HEK293T (cell line): Measurements from ENCODE around the gene SUCLG2.

ENCODE experiments used
- ARNT ChIP-seq: fragments of 450-650 bp; IDR thresholded peaks from 2 replicates; pipeline ENCODE4 v1.6.1; 2017; ENCODE audit warnings: mild to moderate bottlenecking
- BHLHE40 ChIP-seq: fragments of 450-650 bp; IDR thresholded peaks from 2 replicates; pipeline ENCODE4 v1.6.1; 2016; ENCODE audit warnings: mild to moderate bottlenecking, moderate library complexity, borderline replicate concordance
- CTBP1 ChIP-seq: fragments of 450-650 bp; IDR thresholded peaks from 2 replicates; pipeline ENCODE4 v1.6.1; 2016; ENCODE audit warnings: borderline replicate concordance
- FOXA1 ChIP-seq: fragments of 450-650 bp; IDR thresholded peaks from 2 replicates; pipeline ENCODE4 v1.6.1; 2016; ENCODE audit warnings: mild to moderate bottlenecking
- FOXK2 ChIP-seq: fragments of 450-650 bp; IDR thresholded peaks from 2 replicates; pipeline ENCODE4 v1.6.1; 2016; ENCODE audit warnings: mild to moderate bottlenecking
- FOXM1 ChIP-seq: fragments of 450-650 bp; IDR thresholded peaks from 2 replicates; pipeline ENCODE4 v1.6.1; 2017; ENCODE audit warnings: mild to moderate bottlenecking, borderline replicate concordance
- HDGF ChIP-seq: fragments of 450-650 bp; IDR thresholded peaks from 2 replicates; pipeline ENCODE4 v1.6.1; 2017; ENCODE audit warnings: antibody characterized with exemption, borderline replicate concordance
- L3MBTL2 ChIP-seq: fragments of 450-650 bp; conservative IDR thresholded peaks from 2 replicates; pipeline ENCODE4 v1.6.1; 2016; ENCODE audit warnings: mild to moderate bottlenecking
- LEF1 ChIP-seq: fragments of 450-650 bp; IDR thresholded peaks from 2 replicates; pipeline ENCODE4 v1.6.1; 2017; ENCODE audit warnings: mild to moderate bottlenecking, borderline replicate concordance
- SP1 ChIP-seq: fragments of 450-650 bp; IDR thresholded peaks from 2 replicates; pipeline ENCODE4 v1.6.1; 2017
- SUZ12 ChIP-seq: fragments of 450-650 bp; IDR thresholded peaks from 2 replicates; pipeline ENCODE4 v1.6.1; 2016; ENCODE audit warnings: mild to moderate bottlenecking
- ZNF384 ChIP-seq: fragments of 450-650 bp; IDR thresholded peaks from 2 replicates; pipeline ENCODE4 v1.6.1; 2016
- TF ChIP-seq, protein P1 (sequence below): fragments of 450-650 bp; IDR thresholded peaks from 2 replicates; pipeline ENCODE4 v1.6.1; 2016

GRCh38 chr3:67624078-67624477 lies 30.3 kb downstream of the SUCLG2 start:
- no peak for TF ChIP-seq SP1
- TF ChIP-seq ARNT, result no peak
- no peak for TF ChIP-seq FOXM1
- no peak for TF ChIP-seq LEF1
- no peak for TF ChIP-seq FOXA1
- no peak for TF ChIP-seq L3MBTL2
- no peak for TF ChIP-seq FOXK2
- TF ChIP-seq SUZ12, result no peak
- TF ChIP-seq CTBP1, result no peak
- TF ChIP-seq, protein P1, sequence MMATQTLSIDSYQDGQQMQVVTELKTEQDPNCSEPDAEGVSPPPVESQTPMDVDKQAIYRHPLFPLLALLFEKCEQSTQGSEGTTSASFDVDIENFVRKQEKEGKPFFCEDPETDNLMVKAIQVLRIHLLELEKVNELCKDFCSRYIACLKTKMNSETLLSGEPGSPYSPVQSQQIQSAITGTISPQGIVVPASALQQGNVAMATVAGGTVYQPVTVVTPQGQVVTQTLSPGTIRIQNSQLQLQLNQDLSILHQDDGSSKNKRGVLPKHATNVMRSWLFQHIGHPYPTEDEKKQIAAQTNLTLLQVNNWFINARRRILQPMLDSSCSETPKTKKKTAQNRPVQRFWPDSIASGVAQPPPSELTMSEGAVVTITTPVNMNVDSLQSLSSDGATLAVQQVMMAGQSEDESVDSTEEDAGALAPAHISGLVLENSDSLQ, result no peak
- no peak for TF ChIP-seq HDGF
- TF ChIP-seq ZNF384, result no peak
- TF ChIP-seq BHLHE40, result no peak
